SK-N-SH (cell line): ENCODE measurements around the gene ARPC4. TPM values are rescaled to one million over a fixed set of nuclear protein-coding genes. Genes with fewer than 3 reads are reported as not detected.

ENCODE experiments used
- CTCF ChIA-PET: fragments of 300-600, 350-600 bp; formaldehyde crosslinking; extraction: SDS; loops from one replicate; lab custom pipeline; 2021; lab: Yijun Ruan, JAX
- POLR2A ChIA-PET: fragments of 350-600 bp; sonication (Branson Sonifier 250); formaldehyde crosslinking; extraction: SDS; loops from one replicate; lab custom pipeline; 2020; ENCODE audit warnings: antibody characterized with exemption, inconsistent platforms; lab: Yijun Ruan, JAX
- DNase-seq: peaks from one replicate; pipeline ENCODE4 v3.0.0; 2012
- H2AFZ ChIP-seq: fragments of 200-600 bp; sonication (generic); 2 replicates; pipeline ENCODE4 v1.8.1; 2016; ENCODE audit warnings: antibody characterized with exemption, mild to moderate bottlenecking, low read depth
- H3F3A ChIP-seq: fragments of 200-600 bp; sonication (generic); replicated peaks from 2 replicates; pipeline ENCODE3; 2016; ENCODE audit warnings: antibody characterized with exemption, mild to moderate bottlenecking; ENCODE audit not compliant: insufficient read depth
- H3K27ac ChIP-seq, 2 experiments: fragments of 200-500 bp in 1 of 2; fragments of 200-600 bp in 1 of 2; sonication (Bioruptor generic) in 1 of 2; sonication (generic), shearing (Covaris generic) in 1 of 2; 2 replicates each; pipeline versions ENCODE4 v1.5.1 to v1.6.1; 2014 to 2016; ENCODE audit warnings: low read depth in 2 of 2, inconsistent platforms in 1 of 2, low read length in 1 of 2, mild to moderate bottlenecking in 1 of 2, mixed read lengths in 1 of 2
- H3K27me3 ChIP-seq: fragments of 200-600 bp; sonication (generic), shearing (Covaris generic); 2 replicates; pipeline ENCODE4 v1.6.1; 2016; ENCODE audit warnings: mixed run types; ENCODE audit not compliant: insufficient read depth
- H3K36me3 ChIP-seq, 2 experiments: fragments of 200-500 bp in 1 of 2; fragments of 200-600 bp in 1 of 2; sonication (Bioruptor generic) in 1 of 2; sonication (generic) in 1 of 2; replicated peaks in 1 of 2; 2 replicates each; pipeline versions ENCODE3 to v1.5.1; 2014 to 2016; ENCODE audit warnings: low read length in 1 of 2, mild to moderate bottlenecking in 1 of 2; ENCODE audit not compliant: insufficient read depth in 2 of 2, control insufficient read depth in 1 of 2
- H3K4me1 ChIP-seq, 2 experiments: fragments of 200-500 bp in 1 of 2; fragments of 200-600 bp in 1 of 2; sonication (Bioruptor generic) in 1 of 2; sonication (generic), shearing (Covaris generic) in 1 of 2; 2 replicates each; pipeline versions ENCODE4 v1.5.1 to v1.6.1; 2014 to 2016; ENCODE audit warnings: low read depth in 1 of 2, low read length in 1 of 2, mixed run types in 1 of 2; ENCODE audit not compliant: insufficient read depth in 2 of 2, control insufficient read depth in 1 of 2
- H3K4me2 ChIP-seq: fragments of 200-600 bp; sonication (generic), shearing (Covaris generic); 2 replicates; pipeline ENCODE4 v1.6.1; 2017; ENCODE audit warnings: mixed run types
- H3K4me3 ChIP-seq, 2 experiments: fragments of 200-500 bp in 1 of 2; fragments of 200-600 bp in 1 of 2; sonication (Bioruptor generic) in 1 of 2; sonication (generic), shearing (Covaris generic) in 1 of 2; 2 replicates each; pipeline versions ENCODE4 v1.5.1 to v1.8.1; 2014 to 2016; ENCODE audit warnings: low read depth in 2 of 2, inconsistent platforms in 1 of 2, low read length in 1 of 2, mild to moderate bottlenecking in 1 of 2, mixed read lengths in 1 of 2, moderate library complexity in 1 of 2
- H3K79me2 ChIP-seq: fragments of 200-600 bp; sonication (generic); 2 replicates; pipeline ENCODE4 v1.8.1; 2017; ENCODE audit warnings: mild to moderate bottlenecking; ENCODE audit not compliant: insufficient read depth
- H3K9ac ChIP-seq: fragments of 200-600 bp; sonication (generic); 2 replicates; pipeline ENCODE4 v1.6.1; 2017; ENCODE audit warnings: mixed run types
- H3K9me2 ChIP-seq: fragments of 200-600 bp; sonication (generic); 2 replicates; pipeline ENCODE4 v1.6.1; 2017; ENCODE audit warnings: mixed run types
- H3K9me3 ChIP-seq: fragments of 200-600 bp; sonication (generic); 2 replicates; pipeline ENCODE4 v1.6.1; 2017; ENCODE audit warnings: mixed run types, mild to moderate bottlenecking, moderate library complexity
- H4K20me1 ChIP-seq: fragments of 200-600 bp; sonication (generic); 2 replicates; pipeline ENCODE4 v1.6.1; 2017; ENCODE audit warnings: mild to moderate bottlenecking, mixed run types; ENCODE audit not compliant: insufficient read depth
- EP300 ChIP-seq, 2 experiments: IDR thresholded peaks; 2 replicates each; pipeline versions ENCODE4 v1.4.0 to v1.6.1; 2012; ENCODE audit warnings: borderline replicate concordance in 1 of 2, low read depth in 1 of 2, low read length in 1 of 2
- GABPA ChIP-seq: IDR thresholded peaks from 2 replicates; pipeline ENCODE4 v1.4.0; 2012; ENCODE audit warnings: low read depth, mild to moderate bottlenecking
- RAD21 ChIP-seq: IDR thresholded peaks from 2 replicates; pipeline ENCODE4 v1.6.1; 2012; ENCODE audit warnings: mild to moderate bottlenecking, low read length
- RCOR1 ChIP-seq: fragments of 150-350 bp; IDR thresholded peaks from 2 replicates; pipeline ENCODE4 v1.6.1; 2017; ENCODE audit warnings: antibody characterized with exemption, low read length
- RXRA ChIP-seq: IDR thresholded peaks from 2 replicates; pipeline ENCODE4 v1.4.0; 2012; ENCODE audit warnings: low read depth, mild to moderate bottlenecking, borderline replicate concordance
- SIN3A ChIP-seq: IDR thresholded peaks from 2 replicates; pipeline ENCODE4 v1.6.1; 2012; ENCODE audit warnings: low read depth, mild to moderate bottlenecking, low read length, moderate library complexity, borderline replicate concordance
- SMC3 ChIP-seq: IDR thresholded peaks from 2 replicates; pipeline ENCODE4 v1.6.1; 2012; ENCODE audit warnings: low read depth, low read length, improper control_type of control experiment
- TEAD4 ChIP-seq: IDR thresholded peaks from 2 replicates; pipeline ENCODE4 v1.4.0; 2012; ENCODE audit warnings: mild to moderate bottlenecking, borderline replicate concordance; ENCODE audit not compliant: insufficient read depth
- whole genome bisulfite sequencing: methylation state at CpG from one replicate; pipeline ENCODE4 v1.1.6; 2017; ENCODE audit warnings: low lambda C conversion rate; 5-methylcytosine and 5-hydroxymethylcytosine counted together
- polyA plus RNA-seq, 3 experiments: library from polyadenylated mRNA; depleted of rRNA; stranded (reverse); fragments of >200 nt; gene quantifications; 2 replicates each; pipeline ENCODE4 v1.2.3, GENCODE V29; 2012
- TF ChIP-seq, protein P1 (sequence below): fragments of 200-600 bp; sonication (generic); IDR thresholded peaks from 2 replicates; pipeline ENCODE4 v1.6.1; 2017; ENCODE audit warnings: antibody characterized with exemption, mild to moderate bottlenecking, moderate library complexity

Gene ARPC4
- polyA plus RNA-seq, 1 of the 3 experiments (the other 2 are of a cell fraction), result 233 TPM

- WGBS, result 93% methylated on average over 1 of the region's 1 CpG
- Histone ChIP-seq H3K36me3 (peaks cover 6 to 16% of the 10 kb centered on the region in 2 experiments), H3K9ac (no peak overlapping the region), H3F3A (peaks cover 13% of the 10 kb centered on the region), H3K4me1 (no peaks in the 10 kb centered on the region), H3K9me2 (no peaks in the 10 kb centered on the region), H3K4me3 (no peak overlapping the region), H3K9me3 (no peaks in the 10 kb centered on the region), H3K4me2 (no peak overlapping the region), H3K27ac (peak overlapping the region in 1 of 2 experiments; percentile 6; a peak in 1 of 4 replicates), H4K20me1 (no peaks in the 10 kb centered on the region), H2AFZ (no peak overlapping the region), H3K27me3 (no peaks in the 10 kb centered on the region), H3K79me2 (no peaks in the 10 kb centered on the region)
- CTCF ChIA-PET, result no interaction called here
- TF ChIP-seq RAD21 (no peak), EP300 (IDR thresholded peaks at IDR 0.05; ENCODE audit: borderline replicate concordance in 1 of 2, low read depth in 1 of 2, low read length in 1 of 2) (no peak), RCOR1 (no peak), TEAD4 (no peak), GABPA (no peak), SMC3 (no peak), SIN3A (no peak)
- TF ChIP-seq, protein P1, sequence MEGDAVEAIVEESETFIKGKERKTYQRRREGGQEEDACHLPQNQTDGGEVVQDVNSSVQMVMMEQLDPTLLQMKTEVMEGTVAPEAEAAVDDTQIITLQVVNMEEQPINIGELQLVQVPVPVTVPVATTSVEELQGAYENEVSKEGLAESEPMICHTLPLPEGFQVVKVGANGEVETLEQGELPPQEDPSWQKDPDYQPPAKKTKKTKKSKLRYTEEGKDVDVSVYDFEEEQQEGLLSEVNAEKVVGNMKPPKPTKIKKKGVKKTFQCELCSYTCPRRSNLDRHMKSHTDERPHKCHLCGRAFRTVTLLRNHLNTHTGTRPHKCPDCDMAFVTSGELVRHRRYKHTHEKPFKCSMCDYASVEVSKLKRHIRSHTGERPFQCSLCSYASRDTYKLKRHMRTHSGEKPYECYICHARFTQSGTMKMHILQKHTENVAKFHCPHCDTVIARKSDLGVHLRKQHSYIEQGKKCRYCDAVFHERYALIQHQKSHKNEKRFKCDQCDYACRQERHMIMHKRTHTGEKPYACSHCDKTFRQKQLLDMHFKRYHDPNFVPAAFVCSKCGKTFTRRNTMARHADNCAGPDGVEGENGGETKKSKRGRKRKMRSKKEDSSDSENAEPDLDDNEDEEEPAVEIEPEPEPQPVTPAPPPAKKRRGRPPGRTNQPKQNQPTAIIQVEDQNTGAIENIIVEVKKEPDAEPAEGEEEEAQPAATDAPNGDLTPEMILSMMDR, result no peak
- POLR2A ChIA-PET, result interaction anchor here (1.1 kb wide), 2 partner anchors 12 to 15 kb away, joined by 3 to 4 read pairs; partner anchors contain the start of genes ARPC4 and TADA3
- DNase-seq, result no peak
Measured at GRCh38 chr3:9777694-9778021, 15.2 kb upstream of the ARPC4 start.

DNA sequence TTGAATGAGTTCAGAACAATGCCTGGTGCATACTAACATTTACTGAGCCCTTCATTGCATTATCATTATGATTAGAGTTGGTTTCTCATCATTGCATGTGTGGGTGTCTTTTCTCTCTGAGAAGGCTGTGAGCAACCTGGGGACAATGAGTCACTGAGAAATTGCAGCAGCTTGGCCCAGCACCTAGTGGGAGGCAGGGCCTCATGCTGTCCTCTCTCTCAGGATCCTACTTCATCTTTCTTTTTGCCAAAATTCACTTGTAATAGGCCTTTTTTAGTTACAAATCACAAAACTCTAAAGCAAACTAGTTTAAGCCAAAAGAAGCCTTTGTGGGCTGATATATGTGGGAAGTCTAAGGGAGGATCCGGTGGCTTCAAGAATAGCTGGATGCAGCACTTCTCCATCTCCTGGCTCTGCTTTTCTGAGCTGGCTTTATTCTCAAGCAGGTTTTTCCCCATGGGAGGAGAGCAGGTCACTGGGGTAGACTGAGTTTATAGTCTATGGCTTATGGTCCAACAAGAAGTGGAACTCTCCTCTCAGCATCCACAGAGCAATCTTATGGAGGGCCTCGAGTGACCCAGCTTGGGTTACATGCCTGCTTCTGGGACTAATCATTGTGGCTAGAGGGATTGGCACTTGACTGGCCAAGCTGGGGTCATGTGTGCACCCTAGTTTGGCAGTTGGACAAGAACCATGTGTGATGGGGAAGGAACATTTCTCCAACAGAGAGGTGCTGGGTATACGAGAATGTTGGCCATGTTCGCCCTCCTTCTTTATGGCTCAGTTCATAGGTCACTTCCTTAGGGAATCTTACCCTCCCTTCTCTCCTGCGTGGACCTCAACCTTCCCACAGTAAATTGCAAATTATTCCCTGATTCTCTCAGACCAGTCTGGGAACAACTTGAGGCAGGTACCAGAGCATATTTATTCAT is 14.5 kb upstream of the ARPC4 start:
- H3K9ac ChIP-seq, result no peak overlapping the region
- H3K9me2 ChIP-seq, result no peaks in the 10 kb centered on the region
- no peak overlapping the region for H2AFZ ChIP-seq
- no peak for TF ChIP-seq GABPA
- TF ChIP-seq RXRA, result no peak
- H3K36me3 ChIP-seq, result peaks cover 13 to 20% of the 10 kb centered on the region in 2 experiments
- no peaks in the 10 kb centered on the region for H4K20me1 ChIP-seq
- POLR2A ChIA-PET, result interaction anchor here (1.1 kb wide), 2 partner anchors 9 to 11 kb away, joined by 3 to 4 read pairs; partner anchors contain the start of gene CAMK1
- peak overlapping the region in 1 of 2 experiments; percentile 6; a peak in 1 of 4 replicates for H3K27ac ChIP-seq
- H3K4me1 ChIP-seq, result no peaks in the 10 kb centered on the region
- peaks cover 13% of the 10 kb centered on the region for H3F3A ChIP-seq
- DNase-seq, result no peak
- no peak overlapping the region for H3K4me3 ChIP-seq
- 82% methylated on average over 5 of the region's 5 CpGs for WGBS
- CTCF ChIA-PET, result no interaction called here
- no peak overlapping the region for H3K4me2 ChIP-seq
- no peaks in the 10 kb centered on the region for H3K27me3 ChIP-seq
- H3K79me2 ChIP-seq, result no peaks in the 10 kb centered on the region
- H3K9me3 ChIP-seq, result no peaks in the 10 kb centered on the region
